Mesenchymal stem cell (in vitro differentiated cells and primary cell): ENCODE measurements around the gene RAB40C. TPM values are rescaled to one million over a fixed set of nuclear protein-coding genes. Genes with fewer than 3 reads are reported as not detected.
A peak's percentile ranks its signal among the peaks of the same experiment; 100 is the strongest.

Experiments
- small RNA-seq: library from polyadenylated mRNA; stranded (forward); fragments of <200 nt; extraction: miRNeasy Mini kit (QIAGEN cat#:217004); gene quantifications from one replicate; pipeline ENCODE3, GENCODE V24; 2013; ENCODE audit warnings: low read depth

RAB40C gene

Small RNA genes lying within 50 kb of the gene (small RNA-seq; reads per million reads assigned to genes)
- 52.6 reads per million, percentile 90 among the genes with 10 or more reads in this experiment for gene MIR3176
- gene Z98883.1: not detected
